Measurements from ENCODE around the gene KRT82.
"Not testable (repeated sequence)": the region's sequence is repeated elsewhere in the genome, so short reads cannot be mapped to it uniquely, and the experiment has no call there.

The KRT82 gene

DNA sequence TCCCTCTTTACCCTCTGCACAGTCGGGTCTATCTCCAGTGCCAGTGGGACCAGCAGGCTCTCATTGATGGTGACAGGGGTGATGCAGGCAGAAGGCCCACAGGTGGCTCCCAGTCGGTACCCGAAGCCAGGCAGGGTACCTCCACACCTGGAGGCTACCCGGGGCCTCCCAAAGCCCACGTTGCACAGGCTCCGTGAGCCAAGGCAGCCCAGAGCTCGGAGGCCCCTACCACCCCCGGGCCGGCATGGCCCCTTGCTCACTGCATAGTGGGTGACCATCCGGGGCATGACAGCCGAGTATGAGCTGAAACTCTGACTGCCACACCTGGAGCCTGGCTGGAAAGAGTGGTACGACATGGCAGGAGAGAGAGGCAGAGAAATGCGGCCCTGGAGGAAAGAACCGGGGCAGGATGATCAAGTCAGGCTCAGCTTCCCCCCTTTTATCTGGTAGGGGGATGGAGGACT lies at the start of gene KRT82:
Gene KRT82 (minus strand): TSS at position 414 of the 464 bp plus-strand sequence. CDS start 58 bp downstream, at position 356.
- Histone ChIP-seq H3K4me1 (ENCODE audit: insufficient read depth, low read length) (peaks cover 3% of the 10 kb centered on the region; the same call in 1 of the 2 replicates), H3K9me3 (ENCODE audit: insufficient read depth, low read depth, low read length) (no peaks in the 10 kb centered on the region), H3K4me3 (ENCODE audit: low read length) (no peak within 1 kb of the TSS), H3K9ac (ENCODE audit: low read depth, low read length) (no peak within 1 kb of the TSS), H3K36me3 (ENCODE audit: insufficient read depth, low read depth, low read length) (no peaks in the 10 kb centered on the region), H3K27ac (ENCODE audit: low read length) (no peak within 1 kb of the TSS), H3K27me3 (ENCODE audit: insufficient read depth, low read length) (no peaks in the 10 kb centered on the region)

DNA sequence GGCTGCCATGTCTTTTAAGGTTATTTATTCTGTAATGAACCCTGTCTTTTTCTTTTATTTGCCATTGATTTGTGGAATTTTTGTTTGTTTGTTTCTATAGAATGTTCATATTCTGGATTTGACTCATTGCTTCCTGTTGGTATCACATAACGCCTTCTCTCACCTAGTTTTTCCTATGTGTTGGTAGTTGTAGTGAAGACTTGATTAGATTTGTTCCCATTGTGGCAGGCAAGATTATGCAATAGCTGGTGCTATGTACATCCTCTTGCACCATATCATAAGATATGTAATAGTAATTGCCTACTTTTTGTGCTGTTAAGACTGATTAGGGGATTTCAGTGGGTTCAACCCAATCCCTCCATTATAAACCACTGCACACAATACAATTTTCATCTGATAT lies 49.7 kb upstream of the KRT82 start:
- H3K4me1 ChIP-seq (ENCODE audit: insufficient read depth, low read length), result peaks cover 9% of the 10 kb centered on the region
- no peaks in the 10 kb centered on the region for H3K9me3 ChIP-seq (ENCODE audit: insufficient read depth, low read depth, low read length)
- H3K27me3 ChIP-seq (ENCODE audit: insufficient read depth, low read length), result no peaks in the 10 kb centered on the region
- no peaks in the 10 kb centered on the region for H3K36me3 ChIP-seq (ENCODE audit: insufficient read depth, low read depth, low read length)
- no peak overlapping the region for H3K4me3 ChIP-seq (ENCODE audit: low read length)
- H3K27ac ChIP-seq (ENCODE audit: low read length), result no peak overlapping the region
- H3K9ac ChIP-seq (ENCODE audit: low read depth, low read length), result no peak overlapping the region

DNA sequence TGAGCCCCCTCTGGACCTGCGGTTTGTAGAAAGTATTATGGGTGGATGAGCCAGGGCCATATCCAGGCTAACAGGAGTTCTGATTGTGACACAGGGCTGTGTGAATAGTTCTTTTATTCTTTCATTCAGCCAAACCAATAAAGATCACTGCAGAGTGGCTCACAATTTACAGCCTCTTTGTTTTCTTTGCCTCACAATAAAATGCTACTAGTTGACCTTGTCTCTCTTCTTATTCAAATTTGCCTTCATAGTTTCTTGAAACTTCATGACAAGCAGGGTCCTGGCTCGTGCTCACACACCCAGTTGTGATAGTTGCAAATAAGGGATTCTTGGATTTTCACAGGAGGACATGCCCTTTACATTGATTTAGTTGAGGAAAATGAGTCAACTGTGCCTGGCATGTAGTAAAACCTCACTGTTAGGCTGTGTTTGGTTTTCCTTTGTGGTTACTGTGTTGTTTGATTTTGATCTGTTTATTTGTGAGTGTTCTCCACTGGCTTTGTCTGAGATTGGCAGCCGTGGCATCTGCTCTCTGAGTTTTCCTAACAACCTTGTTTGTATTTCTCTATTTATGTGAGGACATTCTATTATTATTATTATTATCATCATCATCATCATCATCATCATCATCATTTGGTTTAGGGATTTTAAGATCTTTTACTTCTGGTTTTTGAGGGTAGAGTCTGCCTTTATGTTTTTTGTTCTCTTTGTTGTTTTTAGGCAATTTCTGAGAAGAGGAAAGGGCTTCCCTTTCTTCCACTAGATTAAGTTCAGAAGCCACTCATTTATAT lies 48.5 kb upstream of the KRT82 start:
- H3K27ac ChIP-seq (ENCODE audit: low read length), result no peak overlapping the region
- H3K4me1 ChIP-seq (ENCODE audit: insufficient read depth, low read length), result peaks cover 9% of the 10 kb centered on the region
- no peaks in the 10 kb centered on the region for H3K9me3 ChIP-seq (ENCODE audit: insufficient read depth, low read depth, low read length)
- H3K36me3 ChIP-seq (ENCODE audit: insufficient read depth, low read depth, low read length), result no peaks in the 10 kb centered on the region
- H3K27me3 ChIP-seq (ENCODE audit: insufficient read depth, low read length), result no peaks in the 10 kb centered on the region
- H3K9ac ChIP-seq (ENCODE audit: low read depth, low read length), result no peak overlapping the region
- H3K4me3 ChIP-seq (ENCODE audit: low read length), result no peak overlapping the region

DNA sequence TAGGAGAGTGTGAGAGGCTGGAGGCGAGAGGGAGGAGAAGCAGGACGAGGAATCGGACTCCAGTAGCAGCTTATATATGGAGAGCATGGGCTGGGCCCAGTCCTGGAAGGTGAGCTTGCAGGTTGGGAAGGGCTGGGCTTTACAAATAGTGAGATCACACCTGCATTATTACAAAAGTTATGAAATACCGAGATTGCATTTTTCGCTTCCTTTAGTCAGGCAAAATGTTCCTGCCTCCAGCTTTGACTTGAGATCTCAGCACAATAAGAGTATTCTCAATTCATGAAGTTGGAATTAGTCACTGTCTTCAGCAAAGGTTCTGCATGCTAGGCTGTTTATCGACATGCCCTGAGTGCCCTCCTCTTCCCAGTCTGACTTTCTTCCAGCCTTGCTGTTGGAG lies 46.0 kb upstream of the KRT82 start, which contains the start of gene KRT6B:
Gene KRT6B (minus strand): TSS at position 46 of the 400 bp plus-strand sequence. CDS start 68 bp downstream, outside the sequence.
- Histone ChIP-seq H3K36me3 (ENCODE audit: insufficient read depth, low read depth, low read length) (no peaks in the 10 kb centered on the region), H3K27ac (ENCODE audit: low read length) (no peak within 1 kb of the TSS), H3K4me1 (ENCODE audit: insufficient read depth, low read length) (peaks cover 9% of the 10 kb centered on the region), H3K9me3 (ENCODE audit: insufficient read depth, low read depth, low read length) (no peaks in the 10 kb centered on the region), H3K27me3 (ENCODE audit: insufficient read depth, low read length) (no peaks in the 10 kb centered on the region), H3K4me3 (ENCODE audit: low read length) (no peak within 1 kb of the TSS), H3K9ac (ENCODE audit: low read depth, low read length) (no peak within 1 kb of the TSS)

DNA sequence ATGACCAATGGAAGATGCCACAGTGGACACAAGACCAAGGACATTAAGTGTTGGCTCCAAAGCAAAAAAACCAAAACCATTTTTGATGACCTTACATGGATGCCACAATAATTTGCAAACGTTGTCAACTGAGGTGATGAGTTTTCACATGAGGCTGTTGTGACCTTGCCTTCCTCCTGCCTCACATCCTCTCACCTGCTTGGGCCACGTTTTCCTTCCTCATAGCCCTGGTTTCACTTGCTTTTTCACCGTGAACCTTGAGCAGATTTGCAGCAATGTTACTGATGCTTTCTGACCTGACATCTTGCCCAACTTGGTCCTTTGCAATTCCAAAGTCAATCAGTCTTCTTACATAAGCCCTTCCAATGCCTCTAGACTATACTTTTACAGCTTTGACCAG lies 42.1 kb upstream of the KRT82 start:
- no peaks in the 10 kb centered on the region for H3K9me3 ChIP-seq (ENCODE audit: insufficient read depth, low read depth, low read length)
- H3K4me3 ChIP-seq (ENCODE audit: low read length), result no peak overlapping the region
- H3K27ac ChIP-seq (ENCODE audit: low read length), result no peak overlapping the region
- H3K27me3 ChIP-seq (ENCODE audit: insufficient read depth, low read length), result no peaks in the 10 kb centered on the region; the same call in 1 of the 2 replicates
- H3K36me3 ChIP-seq (ENCODE audit: insufficient read depth, low read depth, low read length), result no peaks in the 10 kb centered on the region
- no peak overlapping the region for H3K9ac ChIP-seq (ENCODE audit: low read depth, low read length)
- H3K4me1 ChIP-seq (ENCODE audit: insufficient read depth, low read length), result no peaks in the 10 kb centered on the region

DNA sequence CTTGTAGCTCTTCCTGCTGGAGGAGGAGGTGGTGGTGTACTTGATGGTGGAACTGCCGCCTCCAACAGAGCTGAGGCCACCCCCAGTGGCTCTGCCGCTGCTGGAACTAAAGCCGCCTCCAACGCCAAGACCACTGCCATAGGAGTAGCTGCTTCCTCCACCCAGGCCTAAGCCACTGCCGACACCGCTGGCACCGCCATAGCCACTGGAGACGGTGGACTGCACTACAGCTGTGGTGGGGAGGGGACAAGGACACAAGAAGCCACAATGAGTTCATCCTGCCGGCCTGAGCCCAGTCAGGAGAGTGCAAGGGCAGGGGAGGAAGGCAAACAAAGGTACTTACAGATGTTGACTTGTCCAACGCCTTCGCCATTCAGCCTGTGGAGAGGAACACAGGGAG lies 41.1 kb upstream of the KRT82 start:
- H3K9ac ChIP-seq (ENCODE audit: low read depth, low read length); H3K36me3 ChIP-seq (ENCODE audit: insufficient read depth, low read depth, low read length); H3K27me3 ChIP-seq (ENCODE audit: insufficient read depth, low read length); H3K4me1 ChIP-seq (ENCODE audit: insufficient read depth, low read length); H3K9me3 ChIP-seq (ENCODE audit: insufficient read depth, low read depth, low read length); H3K4me3 ChIP-seq (ENCODE audit: low read length); H3K27ac ChIP-seq (ENCODE audit: low read length): not testable (repeated sequence)

DNA sequence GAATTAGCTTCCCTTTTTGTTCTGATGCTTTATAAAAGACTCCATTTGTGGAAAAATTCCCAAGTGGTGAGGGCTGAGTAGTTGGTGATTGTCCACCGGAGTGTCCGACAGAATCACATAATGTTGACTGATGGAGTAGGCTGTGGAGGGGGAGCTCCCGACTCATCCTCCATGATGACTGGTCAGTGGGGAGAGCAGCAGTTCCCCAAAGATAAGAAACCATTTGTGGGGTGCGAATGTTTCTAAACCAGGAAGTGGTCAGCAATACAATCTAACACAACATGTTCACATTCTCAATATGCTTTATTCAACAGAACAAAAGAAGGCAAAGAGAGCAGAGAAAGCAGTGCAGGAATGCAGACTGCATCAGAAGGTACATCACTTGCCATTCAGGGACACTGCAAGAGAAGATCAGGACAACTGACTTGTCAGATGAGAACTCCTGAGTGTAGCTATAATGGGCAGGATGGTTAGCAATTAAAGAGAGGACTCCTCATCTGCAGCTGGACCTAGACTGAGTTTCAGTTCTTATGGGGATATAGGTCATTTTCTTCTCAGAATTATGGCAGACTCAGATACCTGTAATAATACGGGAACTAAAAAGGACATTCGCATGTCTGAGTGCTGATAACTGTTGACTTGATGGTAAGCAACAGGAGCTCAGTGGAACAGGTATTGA lies 40.4 kb upstream of the KRT82 start:
- H3K27me3 ChIP-seq (ENCODE audit: insufficient read depth, low read length), result no peaks in the 10 kb centered on the region; the same call in 1 of the 2 replicates
- H3K9ac ChIP-seq (ENCODE audit: low read depth, low read length), result no peak overlapping the region
- H3K9me3 ChIP-seq (ENCODE audit: insufficient read depth, low read depth, low read length), result no peaks in the 10 kb centered on the region
- H3K27ac ChIP-seq (ENCODE audit: low read length), result no peak overlapping the region
- no peak overlapping the region for H3K4me3 ChIP-seq (ENCODE audit: low read length)
- no peaks in the 10 kb centered on the region for H3K36me3 ChIP-seq (ENCODE audit: insufficient read depth, low read depth, low read length)
- peaks cover 13% of the 10 kb centered on the region for H3K4me1 ChIP-seq (ENCODE audit: insufficient read depth, low read length)

DNA sequence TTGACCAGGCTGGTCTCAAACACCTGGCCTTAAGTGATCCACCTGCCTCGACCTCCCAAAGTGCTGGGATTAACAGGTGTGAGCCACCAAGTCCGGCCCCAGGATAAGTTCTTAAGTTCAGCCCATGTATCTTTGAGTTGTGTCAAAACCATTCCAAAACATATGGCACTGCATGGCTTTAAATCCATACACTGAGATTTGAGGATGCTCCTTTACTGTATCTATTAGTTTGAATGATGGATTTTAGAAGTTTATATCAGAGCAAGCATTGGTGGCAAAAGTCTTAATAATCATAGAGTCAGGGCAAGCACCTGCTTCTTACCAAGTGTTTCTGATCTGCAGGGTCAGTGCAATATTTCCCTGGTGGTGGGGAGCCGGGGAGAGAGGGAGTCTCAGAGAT lies 39.7 kb upstream of the KRT82 start:
- H3K4me3 ChIP-seq (ENCODE audit: low read length), result no peak overlapping the region
- no peaks in the 10 kb centered on the region for H3K36me3 ChIP-seq (ENCODE audit: insufficient read depth, low read depth, low read length)
- H3K27ac ChIP-seq (ENCODE audit: low read length), result no peak overlapping the region
- H3K9me3 ChIP-seq (ENCODE audit: insufficient read depth, low read depth, low read length), result no peaks in the 10 kb centered on the region
- no peaks in the 10 kb centered on the region; the same call in 1 of the 2 replicates for H3K27me3 ChIP-seq (ENCODE audit: insufficient read depth, low read length)
- no peak overlapping the region for H3K9ac ChIP-seq (ENCODE audit: low read depth, low read length)
- H3K4me1 ChIP-seq (ENCODE audit: insufficient read depth, low read length), result peaks cover 14% of the 10 kb centered on the region

DNA sequence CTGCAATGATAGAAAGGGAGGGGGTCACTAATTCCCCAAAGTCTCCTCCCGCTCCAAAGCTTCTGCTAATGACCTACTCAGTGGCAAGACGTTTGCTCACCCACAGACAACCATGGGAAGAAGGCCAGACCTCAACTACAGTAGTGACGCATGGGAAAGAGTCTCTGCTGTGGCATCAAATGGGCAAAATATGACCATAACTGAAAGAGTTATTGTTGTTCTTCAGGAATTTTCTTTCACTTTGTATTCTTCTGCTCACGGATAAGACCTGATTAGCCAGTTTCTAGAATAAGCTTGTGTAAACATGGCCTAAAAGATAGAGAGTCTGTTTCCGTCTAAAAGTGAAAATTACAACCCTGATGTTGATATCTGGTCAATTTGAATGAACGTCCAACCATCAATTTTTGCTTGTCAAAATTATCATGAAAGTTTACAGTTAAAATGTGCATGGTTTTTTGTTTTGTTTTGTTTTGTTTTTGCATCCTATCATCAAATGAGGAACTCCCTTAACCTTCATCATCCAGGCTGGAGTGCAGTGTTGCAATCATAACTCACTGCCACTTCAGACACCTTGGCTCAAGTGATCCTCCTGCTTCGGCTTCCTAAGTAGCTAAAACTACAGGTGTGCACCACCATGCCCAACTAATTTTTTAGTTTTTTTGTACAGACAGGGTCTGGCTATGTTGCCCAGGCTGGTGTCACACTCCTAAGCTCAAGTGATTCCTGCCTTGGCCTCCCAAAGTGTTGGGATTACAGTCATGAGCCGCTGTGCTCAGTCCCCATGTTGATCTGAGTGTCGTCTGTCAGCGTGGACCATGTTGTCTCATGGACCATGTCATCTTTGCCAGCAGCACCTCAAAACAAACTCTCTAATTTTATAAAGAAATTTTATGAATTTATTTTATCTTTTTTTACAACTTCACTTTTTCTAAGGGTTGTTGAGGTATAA lies 38.8 kb upstream of the KRT82 start:
- Histone ChIP-seq H3K27ac (ENCODE audit: low read length) (no peak overlapping the region), H3K36me3 (ENCODE audit: insufficient read depth, low read depth, low read length) (no peaks in the 10 kb centered on the region), H3K9me3 (ENCODE audit: insufficient read depth, low read depth, low read length) (no peaks in the 10 kb centered on the region), H3K4me3 (ENCODE audit: low read length) (no peak overlapping the region), H3K9ac (ENCODE audit: low read depth, low read length) (no peak overlapping the region), H3K27me3 (ENCODE audit: insufficient read depth, low read length) (no peaks in the 10 kb centered on the region; the same call in 1 of the 2 replicates), H3K4me1 (ENCODE audit: insufficient read depth, low read length) (peaks cover 14% of the 10 kb centered on the region)

DNA sequence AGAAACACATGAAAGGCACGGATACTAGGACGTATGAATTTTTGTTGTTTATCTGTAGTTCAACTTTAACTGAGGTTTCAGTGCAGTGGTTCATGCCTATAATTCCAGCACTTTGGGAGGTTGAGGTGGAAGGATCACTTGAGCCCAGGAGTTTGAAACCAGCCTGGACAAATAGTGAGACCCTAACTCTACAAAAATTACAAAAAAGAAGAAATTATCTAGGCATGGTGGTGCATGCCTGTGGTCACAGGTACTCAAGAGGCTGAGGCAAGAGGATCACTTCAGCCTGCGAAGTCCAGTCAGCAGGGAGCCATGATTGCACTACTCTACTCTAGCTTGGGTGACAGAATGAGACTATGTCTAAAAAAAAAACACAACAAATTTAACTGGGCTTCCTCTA lies 37.8 kb upstream of the KRT82 start:
- no peak overlapping the region for H3K4me3 ChIP-seq (ENCODE audit: low read length)
- H3K27me3 ChIP-seq (ENCODE audit: insufficient read depth, low read length), result no peaks in the 10 kb centered on the region; the same call in 1 of the 2 replicates
- no peaks in the 10 kb centered on the region for H3K9me3 ChIP-seq (ENCODE audit: insufficient read depth, low read depth, low read length)
- no peak overlapping the region for H3K9ac ChIP-seq (ENCODE audit: low read depth, low read length)
- H3K4me1 ChIP-seq (ENCODE audit: insufficient read depth, low read length), result peaks cover 14% of the 10 kb centered on the region
- H3K36me3 ChIP-seq (ENCODE audit: insufficient read depth, low read depth, low read length), result no peaks in the 10 kb centered on the region
- no peak overlapping the region for H3K27ac ChIP-seq (ENCODE audit: low read length)

DNA sequence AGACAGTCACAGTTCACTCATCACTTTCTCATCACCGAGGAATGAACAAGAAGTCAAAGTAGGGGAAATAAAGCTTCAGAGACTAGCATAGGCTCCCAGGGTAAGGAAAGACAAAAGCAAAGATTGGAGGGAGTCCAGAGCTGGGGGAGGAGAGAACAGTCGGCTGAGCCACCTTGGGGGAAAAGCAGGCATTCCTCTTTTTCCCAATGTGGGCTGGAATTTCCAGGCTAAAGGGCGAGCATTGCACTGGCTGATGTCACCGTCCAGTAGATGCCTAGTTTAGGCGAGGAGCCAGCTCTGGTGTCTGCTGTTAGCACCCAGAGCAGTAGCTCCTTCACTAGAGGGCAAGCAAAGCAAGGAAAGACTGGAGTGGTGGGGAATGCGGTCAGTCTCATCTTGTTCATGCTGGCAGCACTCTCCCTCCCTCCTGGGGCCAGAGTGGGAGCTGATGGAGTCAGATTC lies 36.5 kb upstream of the KRT82 start:
- Histone ChIP-seq H3K27me3 (ENCODE audit: insufficient read depth, low read length) (no peaks in the 10 kb centered on the region; the same call in 1 of the 2 replicates), H3K9me3 (ENCODE audit: insufficient read depth, low read depth, low read length) (no peaks in the 10 kb centered on the region), H3K9ac (ENCODE audit: low read depth, low read length) (no peak overlapping the region), H3K4me3 (ENCODE audit: low read length) (no peak overlapping the region; the same call in 1 of the 2 replicates), H3K27ac (ENCODE audit: low read length) (no peak overlapping the region), H3K36me3 (ENCODE audit: insufficient read depth, low read depth, low read length) (no peaks in the 10 kb centered on the region), H3K4me1 (ENCODE audit: insufficient read depth, low read length) (peaks cover 14% of the 10 kb centered on the region)
